Neural cell (in vitro differentiated cells): ENCODE measurements around the gene PDE7B. TPM values are rescaled to one million over a fixed set of nuclear protein-coding genes. Genes with fewer than 3 reads are reported as not detected.

Source experiments
- H2AFZ ChIP-seq: fragments of 200-600, 300-800 bp; sonication (generic), shearing (Covaris generic); 2 replicates; pipeline ENCODE4 v1.6.0; 2014; ENCODE audit warnings: low read depth, mild to moderate bottlenecking, antibody characterized with exemption, low read length, moderate library complexity
- H3F3A ChIP-seq: fragments of 200-600 bp; shearing (Covaris generic); 2 replicates; pipeline ENCODE4 v1.6.1; 2016; ENCODE audit warnings: mild to moderate bottlenecking, moderate library complexity, mixed read lengths, antibody characterized with exemption, low read length; ENCODE audit not compliant: insufficient read depth, poor library complexity, severe bottlenecking
- H3K27ac ChIP-seq: fragments of 200-600, 300-800 bp; sonication (generic), shearing (Covaris generic); 2 replicates; pipeline ENCODE4 v1.5.1; 2014; ENCODE audit warnings: mild to moderate bottlenecking, low read length, moderate library complexity
- H3K27me3 ChIP-seq: fragments of 300-800, 200-600 bp; sonication (generic), shearing (Covaris generic); 2 replicates; pipeline ENCODE4 v1.6.0; 2014; ENCODE audit warnings: mild to moderate bottlenecking, low read depth, low read length, moderate library complexity; ENCODE audit not compliant: insufficient read depth
- H3K36me3 ChIP-seq: fragments of 300-800, 200-600 bp; sonication (generic), shearing (Covaris generic); 2 replicates; pipeline ENCODE4 v1.5.1; 2014; ENCODE audit warnings: mild to moderate bottlenecking, antibody characterized with exemption, low read length, moderate library complexity; ENCODE audit not compliant: insufficient read depth
- H3K4me2 ChIP-seq: fragments of 300-800, 200-600 bp; sonication (generic), shearing (Covaris generic); 2 replicates; pipeline ENCODE4 v1.6.0; 2014; ENCODE audit warnings: mild to moderate bottlenecking, low read length
- H3K4me3 ChIP-seq: fragments of 300-800, 200-600 bp; sonication (generic), shearing (Covaris generic); 2 replicates; pipeline ENCODE4 v1.5.1; 2014; ENCODE audit warnings: mild to moderate bottlenecking, low read length, moderate library complexity
- H3K79me2 ChIP-seq: fragments of 200-600 bp; shearing (Covaris generic); replicated peaks from 2 replicates; pipeline ENCODE4 v1.6.0; 2014; ENCODE audit warnings: mild to moderate bottlenecking, low read length, moderate library complexity; ENCODE audit not compliant: insufficient read depth
- H3K9ac ChIP-seq: fragments of 300-800, 200-600 bp; sonication (generic), shearing (Covaris generic); 2 replicates; pipeline ENCODE4 v1.6.1; 2016; ENCODE audit warnings: mild to moderate bottlenecking, low read length, mixed read lengths
- H3K9me2 ChIP-seq: fragments of 200-600 bp; shearing (Covaris generic); 2 replicates; pipeline ENCODE4 v1.6.1; 2016; ENCODE audit warnings: mild to moderate bottlenecking, low read length, mixed read lengths; ENCODE audit not compliant: insufficient read depth
- H3K9me3 ChIP-seq: fragments of 200-600, 300-800 bp; sonication (generic), shearing (Covaris generic); 2 replicates; pipeline ENCODE4 v1.6.1; 2016; ENCODE audit warnings: mild to moderate bottlenecking, mixed run types, low read length, moderate library complexity, mixed read lengths
- H4K20me1 ChIP-seq: fragments of 200-600 bp; shearing (Covaris generic); 2 replicates; pipeline ENCODE4 v1.6.1; 2016; ENCODE audit warnings: mild to moderate bottlenecking, mixed run types; ENCODE audit not compliant: insufficient read depth
- CTCF ChIP-seq: fragments of 450-650 bp; IDR thresholded peaks from 2 replicates; pipeline ENCODE4 v1.5.1; 2014; ENCODE audit warnings: antibody characterized with exemption, mild to moderate bottlenecking, moderate library complexity; ENCODE audit not compliant: poor library complexity, severe bottlenecking
- EP300 ChIP-seq: fragments of 450-650 bp; conservative IDR thresholded peaks from 2 replicates; pipeline ENCODE4 v1.6.1; 2014; ENCODE audit warnings: antibody characterized with exemption, mild to moderate bottlenecking, moderate library complexity; ENCODE audit not compliant: poor library complexity, severe bottlenecking
- EZH2 ChIP-seq: fragments of 200-600, 300-800 bp; shearing (Covaris generic), sonication (generic); IDR thresholded peaks from 2 replicates; pipeline ENCODE4 v1.6.1; 2014; ENCODE audit warnings: antibody characterized with exemption, low read length, borderline replicate concordance, mild to moderate bottlenecking; ENCODE audit not compliant: insufficient read depth, poor library complexity, severe bottlenecking
- MXI1 ChIP-seq: fragments of 450-650 bp; conservative IDR thresholded peaks from 2 replicates; pipeline ENCODE4 v1.6.1; 2014; ENCODE audit warnings: antibody characterized with exemption, mild to moderate bottlenecking; ENCODE audit not compliant: poor library complexity, severe bottlenecking
- POLR2AphosphoS5 ChIP-seq: IDR thresholded peaks from 2 replicates; pipeline ENCODE4 v1.6.1; 2012
- RAD21 ChIP-seq: fragments of 450-650 bp; conservative IDR thresholded peaks from 2 replicates; pipeline ENCODE4 v1.6.1; 2014; ENCODE audit warnings: antibody characterized with exemption, mild to moderate bottlenecking, moderate library complexity
- REST ChIP-seq: IDR thresholded peaks from 2 replicates; pipeline ENCODE4 v1.6.1; 2012; ENCODE audit warnings: borderline replicate concordance
- SMC3 ChIP-seq: fragments of 450-650 bp; conservative IDR thresholded peaks from 2 replicates; pipeline ENCODE4 v1.6.1; 2014; ENCODE audit warnings: antibody characterized with exemption, mild to moderate bottlenecking, moderate library complexity; ENCODE audit not compliant: poor library complexity
- TAF1 ChIP-seq: IDR thresholded peaks from 2 replicates; pipeline ENCODE4 v1.6.1; 2012; ENCODE audit warnings: low read depth
- polyA plus RNA-seq: library from polyadenylated mRNA; depleted of rRNA; stranded (reverse); fragments of >200 nt; gene quantifications from 2 replicates; pipeline ENCODE4 v1.2.3, GENCODE V29; 2014

Gene PDE7B
- polyA plus RNA-seq, 1 donor from 2014 or later: 5.9 TPM

DNA sequence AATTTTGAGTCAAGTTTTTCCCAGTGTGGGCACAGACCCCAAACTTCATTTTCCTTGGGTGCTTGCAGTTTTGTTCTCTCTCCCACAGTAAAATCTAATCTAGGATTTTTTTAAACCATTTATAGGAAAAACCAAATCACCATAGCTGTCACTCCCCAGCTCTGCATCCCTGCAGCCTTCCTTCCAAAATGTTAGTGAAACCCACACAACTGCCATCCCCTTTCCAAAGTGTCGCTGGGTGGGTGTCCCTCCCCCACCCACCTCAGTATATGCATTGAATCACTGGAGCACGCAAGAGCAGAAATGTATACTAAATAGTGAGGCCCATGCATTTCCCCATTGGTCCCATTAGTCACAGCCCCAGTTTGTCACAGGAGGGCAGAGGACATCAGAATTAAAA, 260.3 kb downstream of the PDE7B start:
- Histone ChIP-seq H3K4me3 (no peak overlapping the region), H3K27me3 (no peaks in the 10 kb centered on the region), H3F3A (peaks cover 26% of the 10 kb centered on the region), H3K9me2 (no peaks in the 10 kb centered on the region), H3K27ac (peak overlapping the region; percentile 99), H3K9ac (peak overlapping the region; percentile 27), H3K4me2 (no peak overlapping the region), H4K20me1 (no peaks in the 10 kb centered on the region), H2AFZ (no peak overlapping the region), H3K79me2 (no peaks in the 10 kb centered on the region), H3K9me3 (no peaks in the 10 kb centered on the region), H3K36me3 (no peaks in the 10 kb centered on the region)
- TF ChIP-seq TAF1 (no peak), POLR2AphosphoS5 (no peak)

- no peak overlapping the region for H3K4me2 ChIP-seq
- H3F3A ChIP-seq: peaks cover 26% of the 10 kb centered on the region
Observed at GRCh38 chr6:136112262-136112661, 260.8 kb downstream of the PDE7B start.

DNA sequence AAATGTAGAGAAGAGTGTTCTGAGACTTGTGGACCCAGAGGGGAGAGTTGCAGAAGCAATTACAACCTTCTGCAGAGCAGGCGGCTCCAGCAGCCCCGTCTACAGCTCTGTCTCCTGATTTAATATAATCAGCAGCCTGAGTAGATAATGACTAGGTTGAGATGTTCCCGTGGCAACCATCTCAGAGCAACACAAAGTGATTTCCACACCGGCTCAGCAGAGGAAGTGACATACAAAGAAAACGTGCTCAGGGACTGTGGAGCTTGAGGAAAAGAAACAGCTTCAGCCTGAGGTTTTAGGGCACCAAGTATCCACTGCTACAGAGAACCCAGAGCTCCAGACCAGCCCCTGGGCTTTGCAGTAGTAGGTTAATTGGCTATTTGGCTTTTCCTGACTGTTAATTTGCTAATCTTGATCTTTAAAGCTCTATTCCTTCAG, 262.3 kb downstream of the PDE7B start:
- Histone ChIP-seq H3K79me2 (no peaks in the 10 kb centered on the region), H3K4me3 (peak overlapping the region; percentile 52), H4K20me1 (no peaks in the 10 kb centered on the region), H3K27ac (peak overlapping the region; percentile 99), H3K9me3 (no peaks in the 10 kb centered on the region), H3K9ac (peak overlapping the region; percentile 76), H2AFZ (peak overlapping the region; percentile 25), H3K36me3 (no peaks in the 10 kb centered on the region), H3K9me2 (no peaks in the 10 kb centered on the region), H3K27me3 (no peaks in the 10 kb centered on the region), H3F3A (peaks cover 26% of the 10 kb centered on the region), H3K4me2 (peak overlapping the region; percentile 57)
- TF ChIP-seq EZH2: no peak
- TF ChIP-seq MXI1: peak; percentile 88
- peak; percentile 62 for TF ChIP-seq SMC3
- TF ChIP-seq RAD21: peak; percentile 68
- peak; percentile 59 for TF ChIP-seq REST
- peak; percentile 86 for TF ChIP-seq POLR2AphosphoS5
- no peak for TF ChIP-seq CTCF
- peak; percentile 55 for TF ChIP-seq TAF1
- peak; percentile 96 for TF ChIP-seq EP300

More at GRCh38 chr6:136112262-136112661, 260.8 kb downstream of the PDE7B start:
- Histone ChIP-seq H3K27me3 (no peaks in the 10 kb centered on the region), H3K4me3 (no peak overlapping the region), H3K9me2 (no peaks in the 10 kb centered on the region), H3K27ac (peak overlapping the region; percentile 99), H2AFZ (no peak overlapping the region), H4K20me1 (no peaks in the 10 kb centered on the region), H3K9ac (peak overlapping the region; percentile 27), H3K9me3 (no peaks in the 10 kb centered on the region), H3K79me2 (no peaks in the 10 kb centered on the region), H3K36me3 (no peaks in the 10 kb centered on the region)
- TF ChIP-seq MXI1 (no peak), SMC3 (no peak), CTCF (no peak), POLR2AphosphoS5 (no peak), RAD21 (no peak), EZH2 (no peak), EP300 (no peak), TAF1 (no peak)
